GM12892 (cell line): ENCODE measurements around the gene APPL1.

Experiments used
- POLR2A ChIP-seq: IDR thresholded peaks from 2 replicates; pipeline ENCODE4 v1.6.1; 2011; ENCODE audit warnings: low read depth, low read length, control low read depth
- POLR2AphosphoS5 ChIP-seq: IDR thresholded peaks from 2 replicates; pipeline ENCODE4 v1.6.1; 2011; ENCODE audit warnings: low read depth, low read length, control low read depth
- TAF1 ChIP-seq: IDR thresholded peaks from 2 replicates; pipeline ENCODE4 v1.6.1; 2011; ENCODE audit warnings: low read depth, mild to moderate bottlenecking, control low read depth, low read length, borderline replicate concordance

DNA sequence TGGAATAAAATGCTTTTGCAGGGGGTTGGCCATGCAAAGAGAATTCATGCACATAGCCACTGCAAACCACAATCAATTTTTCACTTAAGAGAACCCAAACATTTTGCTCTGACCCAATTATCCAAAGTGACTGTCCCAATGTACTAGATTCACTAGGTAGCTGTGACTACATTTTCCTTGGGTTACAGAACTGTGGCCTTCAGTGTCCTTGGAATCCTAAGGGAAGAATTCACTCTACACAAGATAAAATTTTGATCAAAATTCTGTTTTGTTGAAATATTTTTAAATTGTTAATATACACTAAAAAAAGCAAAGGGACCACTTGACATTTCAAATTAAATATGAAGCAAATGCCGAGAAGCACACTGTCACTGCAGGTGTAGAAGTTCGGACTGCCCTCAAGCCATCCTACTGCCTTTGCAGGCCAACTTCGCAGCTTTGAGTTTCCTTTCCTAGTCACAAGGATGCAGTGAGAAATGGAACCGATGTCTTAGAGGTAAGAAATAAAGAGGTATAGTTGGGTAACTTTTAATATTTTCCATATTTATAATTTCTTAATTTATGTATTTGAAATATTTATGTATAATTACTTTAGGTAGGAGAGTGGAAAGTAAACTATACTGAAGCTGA is 65.5 kb downstream of the APPL1 start:
- no peak for TF ChIP-seq POLR2AphosphoS5
- TF ChIP-seq POLR2A: no peak
- no peak for TF ChIP-seq TAF1
